IPS-15b (cell line): ENCODE results near the gene GRIK1.

Source experiments
- H3K27me3 ChIP-seq: one replicate; pipeline ENCODE4 v1.6.1; 2013; ENCODE audit warnings: low read length; ENCODE audit not compliant: control insufficient read depth, insufficient read depth
- H3K36me3 ChIP-seq: one replicate; pipeline ENCODE4 v1.6.1; 2013; ENCODE audit warnings: low read length; ENCODE audit not compliant: control insufficient read depth, insufficient read depth
- H3K4me1 ChIP-seq: one replicate; pipeline ENCODE4 v1.6.1; 2013; ENCODE audit warnings: mild to moderate bottlenecking, low read length; ENCODE audit not compliant: control insufficient read depth, insufficient read depth
- H3K4me3 ChIP-seq: one replicate; pipeline ENCODE4 v1.5.1; 2013; ENCODE audit warnings: low read depth, low read length
- H3K9ac ChIP-seq: one replicate; pipeline ENCODE4 v1.6.1; 2013; ENCODE audit warnings: low read depth, mild to moderate bottlenecking, low read length
- H3K9me3 ChIP-seq: one replicate; pipeline ENCODE4 v1.6.1; 2013; ENCODE audit warnings: mild to moderate bottlenecking, low read length; ENCODE audit not compliant: control insufficient read depth, insufficient read depth

The GRIK1 gene

DNA sequence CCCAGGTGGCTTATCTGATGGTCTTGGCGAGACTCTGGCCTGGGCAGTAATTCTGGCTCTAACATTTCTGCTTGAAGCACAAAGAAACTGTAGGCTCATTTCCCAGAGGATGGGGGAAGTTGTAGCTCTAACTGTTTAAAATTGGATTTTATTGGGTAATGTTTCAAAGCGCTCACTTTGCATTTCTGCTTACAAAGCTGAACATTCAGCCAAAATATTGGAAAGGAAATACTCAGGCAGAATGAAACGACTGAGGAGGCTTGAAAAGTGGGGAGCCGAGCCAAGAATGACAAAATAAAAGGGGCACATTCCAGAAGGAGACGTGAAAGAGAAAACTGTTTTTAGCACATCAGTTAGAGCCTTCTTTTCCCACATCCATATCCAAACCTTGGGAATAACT lies 202.6 kb downstream of the GRIK1 start:
- no peaks in the 10 kb centered on the region for H3K9me3 ChIP-seq
- no peaks in the 10 kb centered on the region for H3K27me3 ChIP-seq
- no peak overlapping the region for H3K4me3 ChIP-seq
- H3K36me3 ChIP-seq, result no peaks in the 10 kb centered on the region
- no peaks in the 10 kb centered on the region for H3K4me1 ChIP-seq
- H3K9ac ChIP-seq, result no peak overlapping the region

GRCh38 chr21:29730281-29730680 lies 209.5 kb downstream of the GRIK1 start:
- H3K36me3 ChIP-seq, result no peaks in the 10 kb centered on the region
- H3K4me3 ChIP-seq, result no peak overlapping the region
- no peaks in the 10 kb centered on the region for H3K4me1 ChIP-seq
- no peaks in the 10 kb centered on the region for H3K9me3 ChIP-seq
- no peak overlapping the region for H3K9ac ChIP-seq
- no peaks in the 10 kb centered on the region for H3K27me3 ChIP-seq

- Histone ChIP-seq H3K4me1 (peaks cover 4% of the 10 kb centered on the region), H3K9me3 (no peaks in the 10 kb centered on the region), H3K4me3 (no peak overlapping the region), H3K9ac (no peak overlapping the region), H3K27me3 (no peaks in the 10 kb centered on the region), H3K36me3 (no peaks in the 10 kb centered on the region)
Measured at GRCh38 chr21:29726044-29726443, 213.8 kb downstream of the GRIK1 start.

GRCh38 chr21:29725025-29725736 lies 214.6 kb downstream of the GRIK1 start:
- H3K4me1 ChIP-seq, result peaks cover 13% of the 10 kb centered on the region
- no peak overlapping the region for H3K4me3 ChIP-seq
- no peaks in the 10 kb centered on the region for H3K9me3 ChIP-seq
- H3K9ac ChIP-seq, result no peak overlapping the region
- no peaks in the 10 kb centered on the region for H3K36me3 ChIP-seq
- H3K27me3 ChIP-seq, result no peaks in the 10 kb centered on the region

- peaks cover 13% of the 10 kb centered on the region for H3K4me1 ChIP-seq
- H3K4me3 ChIP-seq, result no peak overlapping the region
- no peak overlapping the region for H3K9ac ChIP-seq
- no peaks in the 10 kb centered on the region for H3K36me3 ChIP-seq
- H3K9me3 ChIP-seq, result peaks cover 3% of the 10 kb centered on the region
- no peaks in the 10 kb centered on the region for H3K27me3 ChIP-seq
Measured at GRCh38 chr21:29721964-29722363, 217.8 kb downstream of the GRIK1 start.

GRCh38 chr21:29721221-29721620 lies 218.6 kb downstream of the GRIK1 start:
- Histone ChIP-seq H3K9me3 (peaks cover 3% of the 10 kb centered on the region), H3K36me3 (no peaks in the 10 kb centered on the region)

DNA sequence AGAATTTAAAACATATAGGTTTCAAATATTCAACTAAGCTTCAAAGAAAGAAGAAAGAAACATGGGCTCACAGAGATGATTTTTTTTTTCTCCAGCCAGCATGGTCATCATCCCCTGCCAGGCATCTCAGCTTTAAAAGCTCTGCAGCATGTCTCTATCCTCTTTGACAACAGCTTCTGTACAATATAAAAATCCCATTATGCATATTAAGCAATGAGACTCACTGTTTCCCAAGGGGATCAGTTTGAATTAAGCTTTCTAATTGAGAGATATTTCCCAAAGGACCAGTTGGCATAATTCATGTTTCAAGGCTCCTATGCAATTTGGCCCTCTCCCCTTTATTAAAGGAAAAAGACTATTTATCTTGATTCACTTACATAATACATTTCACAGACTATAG lies 220.3 kb downstream of the GRIK1 start:
- Histone ChIP-seq H3K4me3 (no peak overlapping the region), H3K27me3 (no peaks in the 10 kb centered on the region), H3K4me1 (peaks cover 13% of the 10 kb centered on the region), H3K9me3 (peaks cover 3% of the 10 kb centered on the region), H3K36me3 (no peaks in the 10 kb centered on the region), H3K9ac (no peak overlapping the region)

More at GRCh38 chr21:29721221-29721620, 218.6 kb downstream of the GRIK1 start:
- H3K4me1 ChIP-seq, result peaks cover 13% of the 10 kb centered on the region
- H3K4me3 ChIP-seq, result no peak overlapping the region
- no peak overlapping the region for H3K9ac ChIP-seq
- H3K27me3 ChIP-seq, result no peaks in the 10 kb centered on the region

GRCh38 chr21:29718081-29718815 lies 221.5 kb downstream of the GRIK1 start:
- H3K9me3 ChIP-seq, result peaks cover 3% of the 10 kb centered on the region
- H3K4me3 ChIP-seq, result no peak overlapping the region

GRCh38 chr21:29717659-29718058 lies 222.1 kb downstream of the GRIK1 start:
- Histone ChIP-seq H3K9ac (no peak overlapping the region), H3K4me1 (peaks cover 13% of the 10 kb centered on the region), H3K36me3 (no peaks in the 10 kb centered on the region), H3K9me3 (peaks cover 3% of the 10 kb centered on the region), H3K4me3 (no peak overlapping the region), H3K27me3 (no peaks in the 10 kb centered on the region)

More at GRCh38 chr21:29718081-29718815, 221.5 kb downstream of the GRIK1 start:
- Histone ChIP-seq H3K27me3 (no peaks in the 10 kb centered on the region), H3K4me1 (peaks cover 13% of the 10 kb centered on the region), H3K36me3 (no peaks in the 10 kb centered on the region), H3K9ac (no peak overlapping the region)

DNA sequence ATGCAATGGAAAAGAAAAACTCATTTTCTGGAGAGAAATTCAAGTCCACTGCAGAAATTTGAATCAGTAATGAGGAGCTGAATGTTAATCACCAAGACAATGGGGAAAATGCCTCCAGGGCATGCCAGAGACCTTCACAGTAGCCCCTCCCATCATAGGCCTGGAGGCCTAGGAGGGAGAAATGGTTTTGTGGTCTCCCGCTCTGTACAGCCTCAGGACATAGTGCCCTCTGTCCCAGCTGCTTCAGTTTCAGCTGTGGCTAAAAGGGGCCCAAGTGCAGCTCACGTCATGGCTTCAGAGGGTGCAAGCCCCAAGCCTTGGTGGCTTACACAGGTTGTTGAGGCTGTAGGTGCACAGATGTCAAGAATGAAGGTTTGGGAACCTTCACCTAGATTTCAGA lies 223.0 kb downstream of the GRIK1 start:
- Histone ChIP-seq H3K9ac (no peak overlapping the region), H3K9me3 (peaks cover 3% of the 10 kb centered on the region), H3K4me3 (no peak overlapping the region), H3K4me1 (peaks cover 12% of the 10 kb centered on the region), H3K27me3 (no peaks in the 10 kb centered on the region), H3K36me3 (no peaks in the 10 kb centered on the region)

DNA sequence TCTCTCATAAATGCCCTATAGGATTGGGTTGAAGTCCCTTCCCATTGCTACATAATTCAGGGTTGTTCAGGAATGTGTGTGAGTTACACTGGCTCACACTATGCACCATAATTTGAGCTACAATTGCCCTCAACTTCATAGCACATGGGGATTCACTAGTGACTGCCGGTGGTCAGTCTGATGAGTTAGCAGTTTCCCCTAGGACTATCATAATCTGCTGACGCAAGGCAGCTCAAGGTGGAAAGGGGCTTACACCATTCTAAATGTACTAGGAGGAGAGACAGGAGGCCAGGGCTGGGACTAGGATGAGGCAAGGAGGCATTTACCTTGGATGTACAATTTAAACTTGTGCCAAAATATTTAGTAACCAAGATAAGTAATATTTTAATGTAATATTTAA lies 224.7 kb downstream of the GRIK1 start:
- H3K27me3 ChIP-seq, result no peaks in the 10 kb centered on the region

GRCh38 chr21:29712818-29713217 lies 227.0 kb downstream of the GRIK1 start:
- no peaks in the 10 kb centered on the region for H3K4me1 ChIP-seq
- H3K4me3 ChIP-seq, result no peak overlapping the region
- H3K36me3 ChIP-seq, result no peaks in the 10 kb centered on the region
- H3K9me3 ChIP-seq, result peaks cover 3% of the 10 kb centered on the region
- no peaks in the 10 kb centered on the region for H3K27me3 ChIP-seq
- no peak overlapping the region for H3K9ac ChIP-seq

More for the DNA sequence above, 224.7 kb downstream of the GRIK1 start:
- no peaks in the 10 kb centered on the region for H3K4me1 ChIP-seq
- H3K9ac ChIP-seq, result no peak overlapping the region
- H3K4me3 ChIP-seq, result no peak overlapping the region
- no peaks in the 10 kb centered on the region for H3K36me3 ChIP-seq
- H3K9me3 ChIP-seq, result peaks cover 3% of the 10 kb centered on the region
